HCT116 (cell line): ENCODE results near the gene SLC45A2. TPM values are rescaled to one million over a fixed set of nuclear protein-coding genes. Genes with fewer than 3 reads are reported as not detected.

Experiments used
- ATAC-seq: fragments of 200-7000 bp; cut with Tn5 transposase; 2 replicates; pipeline ENCODE4 v1.9.1; 2020; ENCODE audit warnings: mild to moderate bottlenecking, moderate library complexity
- BruUV-seq: library from RNA; stranded (reverse); fragments of 400-500 nt; replicated peaks from 2 replicates; lab custom pipeline; 2021; lab: Mats Ljungman, UMichigan
- CTCF ChIA-PET: fragments of 300-600 bp; sonication (Branson Sonifier 250); formaldehyde crosslinking; loops from one replicate; lab custom pipeline; 2021; ENCODE audit warnings: antibody characterized with exemption; lab: Charles Lee
- POLR2A ChIA-PET: fragments of 300-600, 350-600 bp; sonication (Branson Sonifier 250); formaldehyde crosslinking; loops from one replicate; lab custom pipeline; 2021; ENCODE audit warnings: antibody characterized with exemption; lab: Charles Lee
- RAD21 ChIA-PET, 2 experiments: fragments of 300-600 bp; sonication (Branson Sonifier 250); formaldehyde crosslinking; loops; one replicate each; lab custom pipeline; 2023; ENCODE audit warnings: low total read pairs in 2 of 2; ENCODE audit not compliant: uncharacterized antibody in 2 of 2, unreplicated experiment in 2 of 2, low non-redundant PET in 1 of 2; lab: Charles Lee
- DNase-seq: peaks from one replicate; pipeline ENCODE4 v3.0.0-alpha.2; 2010; ENCODE audit warnings: low read depth, low spot score
- H2AFZ ChIP-seq: fragments of 200-600 bp; shearing (Covaris generic), sonication (generic); 2 replicates; pipeline ENCODE4 v1.6.1; 2017; ENCODE audit warnings: low read depth, mixed run types, mixed read lengths, antibody characterized with exemption, low read length; ENCODE audit not compliant: poor library complexity, severe bottlenecking
- H3K27ac ChIP-seq: 2 replicates; pipeline ENCODE4 v1.5.1; 2012; ENCODE audit warnings: low read depth, low read length
- H3K27me3 ChIP-seq: fragments of 200-600 bp; sonication (generic); 2 replicates; pipeline ENCODE4 v1.6.1; 2016; ENCODE audit warnings: mixed run types, low read length, mixed read lengths; ENCODE audit not compliant: insufficient read depth
- H3K36me3 ChIP-seq, 2 experiments: fragments of 200-500 bp in 1 of 2; fragments of 200-600 bp in 1 of 2; sonication (Bioruptor generic) in 1 of 2; sonication (generic) in 1 of 2; 2 replicates each; pipeline versions ENCODE4 v1.5.1 to v1.6.1; 2014 to 2016; ENCODE audit warnings: low read length in 2 of 2, inconsistent platforms in 1 of 2, mixed read lengths in 1 of 2, mixed run types in 1 of 2; ENCODE audit not compliant: insufficient read depth in 2 of 2, control insufficient read depth in 1 of 2
- H3K4me1 ChIP-seq, 2 experiments: fragments of 200-600 bp in 1 of 2; sonication (generic) in 1 of 2; 2 replicates each; pipeline versions ENCODE4 v1.5.1 to v1.6.1; 2012 to 2017; ENCODE audit warnings: low read length in 2 of 2, inconsistent platforms in 1 of 2, mild to moderate bottlenecking in 1 of 2, mixed read lengths in 1 of 2, mixed run types in 1 of 2, moderate library complexity in 1 of 2; ENCODE audit not compliant: insufficient read depth in 2 of 2, control insufficient read depth in 1 of 2
- H3K4me2 ChIP-seq: fragments of 200-600 bp; sonication (generic); 2 replicates; pipeline ENCODE4 v1.6.1; 2017; ENCODE audit warnings: mixed run types, low read length, mixed read lengths
- H3K4me3 ChIP-seq, 2 experiments: fragments of 200-600 bp in 1 of 2; sonication (generic) in 1 of 2; replicated peaks in 1 of 2; 2 replicates each; pipeline ENCODE4 v1.5.1; 2011 to 2016; ENCODE audit warnings: low read length in 2 of 2, control low read depth in 1 of 2, low read depth in 1 of 2, mild to moderate bottlenecking in 1 of 2, mixed read lengths in 1 of 2, mixed run types in 1 of 2
- H3K79me2 ChIP-seq: fragments of 200-600 bp; sonication (generic); 2 replicates; pipeline ENCODE4 v1.6.1; 2017; ENCODE audit warnings: mild to moderate bottlenecking, mixed run types, low read length, moderate library complexity, mixed read lengths; ENCODE audit not compliant: insufficient read depth
- H3K9ac ChIP-seq: fragments of 200-600 bp; sonication (generic); 2 replicates; pipeline ENCODE4 v1.6.1; 2016; ENCODE audit warnings: low read length, mixed read lengths
- H3K9me2 ChIP-seq: fragments of 200-600 bp; sonication (generic), shearing (Covaris generic); 2 replicates; pipeline ENCODE4 v1.6.1; 2017; ENCODE audit warnings: mixed run types, mild to moderate bottlenecking, moderate library complexity; ENCODE audit not compliant: insufficient read depth
- H3K9me3 ChIP-seq, 2 experiments: fragments of 200-500 bp in 1 of 2; fragments of 200-600 bp in 1 of 2; sonication (Bioruptor generic) in 1 of 2; sonication (generic) in 1 of 2; 2 replicates each; pipeline ENCODE4 v1.6.1; 2014 to 2017; ENCODE audit warnings: low read length in 2 of 2, mixed read lengths in 2 of 2, inconsistent platforms in 1 of 2, low read depth in 1 of 2, mild to moderate bottlenecking in 1 of 2, mixed run types in 1 of 2, moderate library complexity in 1 of 2; ENCODE audit not compliant: control insufficient read depth in 1 of 2, insufficient read depth in 1 of 2
- H4K20me1 ChIP-seq: fragments of 200-600 bp; sonication (generic), shearing (Covaris generic); 2 replicates; pipeline ENCODE4 v1.6.1; 2017; ENCODE audit warnings: mixed run types, mild to moderate bottlenecking, moderate library complexity; ENCODE audit not compliant: insufficient read depth
- ATF3 ChIP-seq: IDR thresholded peaks from 2 replicates; pipeline ENCODE4 v1.6.1; 2012
- CBX3 ChIP-seq: IDR thresholded peaks from 2 replicates; pipeline ENCODE4 v1.6.1; 2012; ENCODE audit warnings: low read depth
- CEBPB ChIP-seq: IDR thresholded peaks from 2 replicates; pipeline ENCODE4 v1.6.1; 2012; ENCODE audit warnings: low read depth
- EGR1 ChIP-seq: IDR thresholded peaks from 2 replicates; pipeline ENCODE4 v1.6.1; 2012; ENCODE audit warnings: low read depth
- EZH2phosphoT487 ChIP-seq: fragments of 200-600 bp; IDR thresholded peaks from 2 replicates; pipeline ENCODE4 v1.6.1; 2018; ENCODE audit warnings: antibody characterized with exemption, borderline replicate concordance
- JUND ChIP-seq: IDR thresholded peaks from 2 replicates; pipeline ENCODE4 v1.6.1; 2012
- MAX ChIP-seq: IDR thresholded peaks from 2 replicates; pipeline ENCODE4 v1.6.1; 2012
- POLR2AphosphoS5 ChIP-seq: IDR thresholded peaks from 2 replicates; pipeline ENCODE4 v1.6.1; 2011; ENCODE audit warnings: mild to moderate bottlenecking, low read depth, low read length, moderate library complexity
- RAD21 ChIP-seq: IDR thresholded peaks from 2 replicates; pipeline ENCODE4 v1.6.1; 2012; ENCODE audit warnings: low read depth, mild to moderate bottlenecking
- SIN3A ChIP-seq: IDR thresholded peaks from 2 replicates; pipeline ENCODE4 v1.6.1; 2012; ENCODE audit warnings: low read depth
- SP1 ChIP-seq: IDR thresholded peaks from 2 replicates; pipeline ENCODE4 v1.6.1; 2012; ENCODE audit warnings: low read depth
- ZBTB33 ChIP-seq: IDR thresholded peaks from 2 replicates; pipeline ENCODE4 v1.6.1; 2011; ENCODE audit warnings: mild to moderate bottlenecking, low read length, moderate library complexity; ENCODE audit not compliant: insufficient replicate concordance; ENCODE audit errors: extremely low read depth
- ZFX ChIP-seq: fragments of 450-650 bp; IDR thresholded peaks from 2 replicates; pipeline ENCODE4 v1.6.1; 2017
- intact Hi-C: fragments of 100-400 bp; cut with micrococcal nuclease; formaldehyde crosslinking; loops from 2 replicates; pipeline ENCODE4 v1.10.0; 2022
- total RNA-seq: library from RNA; stranded (reverse); gene quantifications from one replicate; pipeline ENCODE4 v1.2.1, GENCODE V29; 2021; ENCODE audit not compliant: unreplicated experiment

Gene SLC45A2
- total RNA-seq, 1 experiment from 2014 or later = not detected

- TF ChIP-seq SIN3A = peak; percentile 80; the same call in 1 of the 2 replicates
- no peak for TF ChIP-seq CEBPB
- peak; percentile 96 for TF ChIP-seq POLR2AphosphoS5
- no peak for TF ChIP-seq JUND
- no peak for TF ChIP-seq SP1
- no peak for TF ChIP-seq CBX3
- peak; percentile 83 for TF ChIP-seq EGR1
- TF ChIP-seq, all 23 proteins: peak for 8
Observed at GRCh38 chr5:34007621-34008600, 23.4 kb upstream of the SLC45A2 start, which contains the start of gene AMACR (continued).

GRCh38 chr5:34007201-34007620 lies 22.7 kb upstream of the SLC45A2 start:
- Histone ChIP-seq H4K20me1 (no peaks in the 10 kb centered on the region), H3K4me2 (peak overlapping the region; percentile 86), H3K4me3 (peak overlapping the region; percentile 63 to 74), H3K27me3 (no peaks in the 10 kb centered on the region), H3K9ac (peak overlapping the region; percentile 60), H3K36me3 (no peaks in the 10 kb centered on the region), H3K4me1 (peaks cover 6% of the 10 kb centered on the region in 2 experiments; a peak in 2 of 4 replicates), H2AFZ (peak overlapping the region; percentile 36), H3K79me2 (no peaks in the 10 kb centered on the region), H3K9me2 (no peaks in the 10 kb centered on the region), H3K27ac (peak overlapping the region; percentile 91), H3K9me3 (no peaks in the 10 kb centered on the region)
- no peak for DNase-seq
- intact Hi-C loops = no loop called here
- BruUV-seq = TSS peak; percentile 48
- ChIA-PET RAD21 (no interaction called here), CTCF (no interaction called here), POLR2A (no interaction called here)
- ATAC-seq = no peak
- TF ChIP-seq ATF3 = no peak
- TF ChIP-seq ZFX = no peak
- TF ChIP-seq EZH2phosphoT487 = no peak
- TF ChIP-seq RAD21 = no peak
- TF ChIP-seq SP1 = no peak
- TF ChIP-seq MAX = no peak
- no peak for TF ChIP-seq ZBTB33
